ENCODE measurements around the gene GTPBP8. TPM values are rescaled to one million over a fixed set of nuclear protein-coding genes. Genes with fewer than 3 reads are reported as not detected.

The GTPBP8 gene
- total RNA-seq, 2 experiments from 2014 or later: 27.7 to 28.2 TPM

- Mint-ChIP-seq H3K9me3 (no peaks in the 10 kb centered on the region), H3K4me3 (peak overlapping the region; percentile 97), H3K27me3 (peaks cover 2% of the 10 kb centered on the region), H3K27ac (peak overlapping the region; percentile 83), H3K4me1 (peaks cover 71% of the 10 kb centered on the region), H3K36me3 (ENCODE audit: low read depth) (peaks cover 28% of the 10 kb centered on the region)
- ChIA-PET POLR2A (interaction anchor here (1.1 to 3.0 kb wide), 13 partner anchors 11 to 412 kb away, joined by 3 to 16 read pairs (median 8); partner anchors contain the start of genes ATG3, GTPBP8 and SLC35A5), CTCF (interaction anchor here (1.2 to 3.9 kb wide), 6 partner anchors 10 to 392 kb away, joined by 3 to 29 read pairs (median 5); no protein-coding TSS in a partner anchor)
- no peak for DNase-seq
Measured at GRCh38 chr3:112974178-112974517, 16.6 kb upstream of the GTPBP8 start.

- no peak for DNase-seq
- Mint-ChIP-seq H3K4me1 (peaks cover 67% of the 10 kb centered on the region), H3K27me3 (peaks cover 2% of the 10 kb centered on the region), H3K4me3 (peak within 1 kb of the TSS; percentile 97), H3K9me3 (no peaks in the 10 kb centered on the region), H3K36me3 (ENCODE audit: low read depth) (peaks cover 24% of the 10 kb centered on the region), H3K27ac (peak within 1 kb of the TSS; percentile 83)
- ChIA-PET CTCF (interaction anchor here (0.7 to 3.9 kb wide), 7 partner anchors 9 to 393 kb away, joined by 3 to 29 read pairs (median 3); no protein-coding TSS in a partner anchor), POLR2A (interaction anchor here (0.6 to 3.0 kb wide), 17 partner anchors 10 to 413 kb away, joined by 3 to 16 read pairs (median 6); partner anchors contain the start of genes ATG3, GTPBP8 and SLC35A5)
Measured at GRCh38 chr3:112974894-112975293, 15.9 kb upstream of the GTPBP8 start, which contains the start of gene CD200R1. TSS of gene CD200R1 (minus strand) at chr3:112975103. CDS start at chr3:112974857, 246 bp downstream.

GRCh38 chr3:112976001-112976400, 14.8 kb upstream of the GTPBP8 start:
- peaks cover 61% of the 10 kb centered on the region for H3K4me1 Mint-ChIP-seq
- peaks cover 2% of the 10 kb centered on the region for H3K27me3 Mint-ChIP-seq
- H3K9me3 Mint-ChIP-seq: no peaks in the 10 kb centered on the region
- ChIA-PET POLR2A (interaction anchor here (0.8 to 1.3 kb wide), 2 partner anchors 239 to 332 kb away, joined by 4 to 5 read pairs; no protein-coding TSS in a partner anchor), CTCF (interaction anchor here (0.7 to 3.9 kb wide), 4 partner anchors 9 to 333 kb away, joined by 3 to 29 read pairs (median 15); no protein-coding TSS in a partner anchor)
- peaks cover 19% of the 10 kb centered on the region for H3K36me3 Mint-ChIP-seq (ENCODE audit: low read depth)
- H3K4me3 Mint-ChIP-seq: peak overlapping the region; percentile 97
- peak overlapping the region; percentile 83 for H3K27ac Mint-ChIP-seq
- no peak for DNase-seq

GRCh38 chr3:112976953-112977352, 13.8 kb upstream of the GTPBP8 start:
- Mint-ChIP-seq H3K27me3 (no peaks in the 10 kb centered on the region), H3K27ac (peak overlapping the region; percentile 52), H3K4me1 (peaks cover 55% of the 10 kb centered on the region), H3K4me3 (no peak overlapping the region), H3K9me3 (no peaks in the 10 kb centered on the region), H3K36me3 (ENCODE audit: low read depth) (peaks cover 11% of the 10 kb centered on the region)
- POLR2A ChIA-PET: interaction anchor here (0.7 to 0.8 kb wide), 2 partner anchors 36 to 240 kb away, joined by 3 to 4 read pairs; no protein-coding TSS in a partner anchor
- no peak for DNase-seq
- CTCF ChIA-PET: interaction anchor here (0.7 to 3.9 kb wide), 5 partner anchors 9 to 334 kb away, joined by 3 to 29 read pairs (median 3); no protein-coding TSS in a partner anchor

GRCh38 chr3:112979244-112979832, 11.4 kb upstream of the GTPBP8 start:
- Mint-ChIP-seq H3K4me1 (peaks cover 56% of the 10 kb centered on the region), H3K9me3 (no peaks in the 10 kb centered on the region), H3K27ac (no peak overlapping the region), H3K4me3 (no peak overlapping the region), H3K36me3 (ENCODE audit: low read depth) (peaks cover under 1% of the 10 kb centered on the region), H3K27me3 (no peaks in the 10 kb centered on the region)
- no peak for DNase-seq
- POLR2A ChIA-PET: interaction anchor here (1.0 to 2.2 kb wide), 5 partner anchors 12 to 303 kb away, joined by 3 to 8 read pairs (median 3); partner anchors contain the start of gene GTPBP8
- CTCF ChIA-PET: interaction anchor here (0.6 to 6.4 kb wide), 23 partner anchors 12 to 626 kb away, joined by 3 to 88 read pairs (median 3); partner anchors contain the start of genes CCDC80 and GTPBP8

GRCh38 chr3:112980080-112980479, 10.7 kb upstream of the GTPBP8 start:
- POLR2A ChIA-PET: interaction anchor here (0.6 to 2.2 kb wide), 4 partner anchors 11 to 304 kb away, joined by 3 to 8 read pairs (median 4); partner anchors contain the start of gene GTPBP8
- Mint-ChIP-seq H3K4me1 (peaks cover 59% of the 10 kb centered on the region), H3K27ac (no peak overlapping the region), H3K9me3 (no peaks in the 10 kb centered on the region), H3K36me3 (ENCODE audit: low read depth) (no peaks in the 10 kb centered on the region), H3K27me3 (no peaks in the 10 kb centered on the region), H3K4me3 (no peak overlapping the region)
- DNase-seq: no peak
- CTCF ChIA-PET: interaction anchor here (0.9 to 6.4 kb wide), 11 partner anchors 10 to 398 kb away, joined by 3 to 88 read pairs (median 8); partner anchors contain the start of genes CCDC80 and GTPBP8

- no peaks in the 10 kb centered on the region for H3K36me3 Mint-ChIP-seq (ENCODE audit: low read depth)
- H3K4me1 Mint-ChIP-seq: peaks cover 52% of the 10 kb centered on the region
- no peaks in the 10 kb centered on the region for H3K9me3 Mint-ChIP-seq
- H3K27me3 Mint-ChIP-seq: peaks cover 1% of the 10 kb centered on the region
- CTCF ChIA-PET: interaction anchor here (1.9 to 6.4 kb wide), 2 partner anchors 242 to 247 kb away, joined by 6 to 88 read pairs; no protein-coding TSS in a partner anchor
- no peak overlapping the region for H3K27ac Mint-ChIP-seq
- POLR2A ChIA-PET: interaction anchor here (0.8 to 1.2 kb wide), 2 partner anchors 8 to 24 kb away, joined by 3 to 6 read pairs; partner anchors contain the start of gene GTPBP8
- H3K4me3 Mint-ChIP-seq: no peak overlapping the region
- no peak for DNase-seq
Measured at GRCh38 chr3:112982710-112983109, 8.1 kb upstream of the GTPBP8 start.

GRCh38 chr3:112984485-112984884, 6.3 kb upstream of the GTPBP8 start:
- no peaks in the 10 kb centered on the region for H3K9me3 Mint-ChIP-seq
- no peaks in the 10 kb centered on the region for H3K36me3 Mint-ChIP-seq (ENCODE audit: low read depth)
- peak; percentile 27 for DNase-seq
- H3K27ac Mint-ChIP-seq: peak overlapping the region; percentile 21
- peaks cover 51% of the 10 kb centered on the region for H3K4me1 Mint-ChIP-seq
- no peak overlapping the region for H3K4me3 Mint-ChIP-seq
- ChIA-PET POLR2A (interaction anchor here (1.4 kb wide), 1 partner anchor 10 kb away, joined by 6 read pairs; the partner anchor contains the start of gene CD200R1), CTCF (interaction anchor here (1.0 to 3.2 kb wide), 3 partner anchors 10 to 403 kb away, joined by 4 to 13 read pairs (median 7); partner anchors contain the start of gene CD200R1)
- peaks cover 1% of the 10 kb centered on the region for H3K27me3 Mint-ChIP-seq

GRCh38 chr3:112987710-112988334, 3.0 kb upstream of the GTPBP8 start:
- CTCF ChIA-PET: interaction anchor here (1.2 to 1.5 kb wide), 3 partner anchors 12 to 409 kb away, joined by 3 to 7 read pairs (median 3); no protein-coding TSS in a partner anchor
- Mint-ChIP-seq H3K27me3 (peaks cover 1% of the 10 kb centered on the region), H3K9me3 (no peaks in the 10 kb centered on the region), H3K27ac (no peak overlapping the region), H3K4me3 (no peak overlapping the region), H3K4me1 (peaks cover 65% of the 10 kb centered on the region), H3K36me3 (ENCODE audit: low read depth) (peaks cover 8% of the 10 kb centered on the region)
- DNase-seq: no peak
- POLR2A ChIA-PET: interaction anchor here (0.7 to 1.4 kb wide), 6 partner anchors 13 to 426 kb away, joined by 3 to 6 read pairs (median 4); partner anchors contain the start of genes ATG3, CD200R1 and SLC35A5

GRCh38 chr3:112995800-112996199, 5.0 kb downstream of the GTPBP8 start:
- Mint-ChIP-seq H3K9me3 (no peaks in the 10 kb centered on the region), H3K27ac (no peak overlapping the region), H3K27me3 (no peaks in the 10 kb centered on the region), H3K4me1 (peaks cover 47% of the 10 kb centered on the region), H3K36me3 (ENCODE audit: low read depth) (peaks cover 65% of the 10 kb centered on the region), H3K4me3 (no peak overlapping the region)
- POLR2A ChIA-PET: no interaction called here
- CTCF ChIA-PET: no interaction called here
- DNase-seq: no peak

- ChIA-PET POLR2A (interaction anchor here (0.6 to 7.2 kb wide), 3 partner anchors 9 to 21 kb away, joined by 3 to 84 read pairs (median 4); partner anchors contain the start of gene GTPBP8), CTCF (interaction anchor here (1.0 to 1.8 kb wide), 2 partner anchors 10 to 357 kb away, joined by 4 to 5 read pairs; partner anchors contain the start of gene GTPBP8)
- Mint-ChIP-seq H3K27me3 (no peaks in the 10 kb centered on the region), H3K9me3 (no peaks in the 10 kb centered on the region), H3K27ac (peak overlapping the region; percentile 63), H3K4me1 (peaks cover 53% of the 10 kb centered on the region), H3K4me3 (no peak overlapping the region), H3K36me3 (ENCODE audit: low read depth) (peaks cover 77% of the 10 kb centered on the region)
- DNase-seq: no peak
Measured at GRCh38 chr3:113000691-113001090, 9.9 kb downstream of the GTPBP8 start.

- no peak for DNase-seq
- POLR2A ChIA-PET: interaction anchor here (1.0 to 7.2 kb wide), 3 partner anchors 11 to 22 kb away, joined by 3 to 84 read pairs (median 5); partner anchors contain the start of gene GTPBP8
- Mint-ChIP-seq H3K4me3 (no peak overlapping the region), H3K4me1 (peaks cover 65% of the 10 kb centered on the region), H3K9me3 (no peaks in the 10 kb centered on the region), H3K27ac (peak overlapping the region; percentile 58), H3K27me3 (no peaks in the 10 kb centered on the region), H3K36me3 (ENCODE audit: low read depth) (peaks cover 86% of the 10 kb centered on the region)
- CTCF ChIA-PET: interaction anchor here (0.6 to 1.8 kb wide), 5 partner anchors 11 to 360 kb away, joined by 3 to 5 read pairs (median 3); partner anchors contain the start of gene GTPBP8
Measured at GRCh38 chr3:113002037-113002436, 11.3 kb downstream of the GTPBP8 start.

Data from activated CD4-positive, alpha-beta memory T cell treated with anti-CD3 and anti-CD28 coated beads, Interleukin-2, amount 10 ng/mL, durations not matched to agents 7 days and 5 days (primary cell).